ENCODE results near the gene CATSPER4. TPM values are rescaled to one million over a fixed set of nuclear protein-coding genes. Genes with fewer than 3 reads are reported as not detected.

Gene CATSPER4
- polyA plus RNA-seq, 1 donor from 2014 or later = not detected

DNA sequence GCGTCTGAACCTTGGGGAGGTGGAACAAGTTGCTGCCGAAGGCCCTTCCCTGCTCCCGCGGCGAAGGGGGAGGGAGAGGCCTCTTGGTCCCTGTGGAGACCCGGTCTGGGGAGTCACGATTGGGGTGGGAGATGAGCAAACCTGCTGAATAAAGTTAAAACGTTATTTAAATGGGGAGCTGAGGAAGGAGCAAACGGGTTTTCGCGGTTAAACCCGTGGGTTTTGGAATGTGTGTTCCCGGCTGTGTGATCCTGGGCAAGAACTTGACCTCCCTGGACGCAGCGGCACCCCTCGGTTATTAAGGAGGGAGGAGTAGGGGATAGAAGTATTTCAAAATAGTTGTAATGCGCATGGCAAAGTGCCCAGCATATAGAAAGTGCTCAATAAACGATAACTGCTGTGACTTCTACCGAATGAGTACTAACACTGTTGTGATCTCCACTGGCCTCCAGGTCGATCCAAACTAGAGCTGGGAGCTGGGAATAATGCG is 28.1 kb upstream of the CATSPER4 start:
- TF ChIP-seq SMC3 (conservative IDR thresholded peaks at IDR 0.05; ENCODE audit: poor library complexity) (no peak), EP300 (conservative IDR thresholded peaks at IDR 0.05; ENCODE audit: poor library complexity, severe bottlenecking) (no peak), POLR2AphosphoS5 (IDR thresholded peaks at IDR 0.05) (no peak), MXI1 (conservative IDR thresholded peaks at IDR 0.05; ENCODE audit: poor library complexity, severe bottlenecking) (no peak), EZH2 (IDR thresholded peaks at IDR 0.05; ENCODE audit: borderline replicate concordance, insufficient read depth, low read length, poor library complexity, severe bottlenecking) (no peak), RAD21 (conservative IDR thresholded peaks at IDR 0.05) (no peak)
- TF ChIP-seq, protein P1, sequence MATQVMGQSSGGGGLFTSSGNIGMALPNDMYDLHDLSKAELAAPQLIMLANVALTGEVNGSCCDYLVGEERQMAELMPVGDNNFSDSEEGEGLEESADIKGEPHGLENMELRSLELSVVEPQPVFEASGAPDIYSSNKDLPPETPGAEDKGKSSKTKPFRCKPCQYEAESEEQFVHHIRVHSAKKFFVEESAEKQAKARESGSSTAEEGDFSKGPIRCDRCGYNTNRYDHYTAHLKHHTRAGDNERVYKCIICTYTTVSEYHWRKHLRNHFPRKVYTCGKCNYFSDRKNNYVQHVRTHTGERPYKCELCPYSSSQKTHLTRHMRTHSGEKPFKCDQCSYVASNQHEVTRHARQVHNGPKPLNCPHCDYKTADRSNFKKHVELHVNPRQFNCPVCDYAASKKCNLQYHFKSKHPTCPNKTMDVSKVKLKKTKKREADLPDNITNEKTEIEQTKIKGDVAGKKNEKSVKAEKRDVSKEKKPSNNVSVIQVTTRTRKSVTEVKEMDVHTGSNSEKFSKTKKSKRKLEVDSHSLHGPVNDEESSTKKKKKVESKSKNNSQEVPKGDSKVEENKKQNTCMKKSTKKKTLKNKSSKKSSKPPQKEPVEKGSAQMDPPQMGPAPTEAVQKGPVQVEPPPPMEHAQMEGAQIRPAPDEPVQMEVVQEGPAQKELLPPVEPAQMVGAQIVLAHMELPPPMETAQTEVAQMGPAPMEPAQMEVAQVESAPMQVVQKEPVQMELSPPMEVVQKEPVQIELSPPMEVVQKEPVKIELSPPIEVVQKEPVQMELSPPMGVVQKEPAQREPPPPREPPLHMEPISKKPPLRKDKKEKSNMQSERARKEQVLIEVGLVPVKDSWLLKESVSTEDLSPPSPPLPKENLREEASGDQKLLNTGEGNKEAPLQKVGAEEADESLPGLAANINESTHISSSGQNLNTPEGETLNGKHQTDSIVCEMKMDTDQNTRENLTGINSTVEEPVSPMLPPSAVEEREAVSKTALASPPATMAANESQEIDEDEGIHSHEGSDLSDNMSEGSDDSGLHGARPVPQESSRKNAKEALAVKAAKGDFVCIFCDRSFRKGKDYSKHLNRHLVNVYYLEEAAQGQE (IDR thresholded peaks at IDR 0.05; ENCODE audit: borderline replicate concordance) = no peak
- TF ChIP-seq, protein P2, sequence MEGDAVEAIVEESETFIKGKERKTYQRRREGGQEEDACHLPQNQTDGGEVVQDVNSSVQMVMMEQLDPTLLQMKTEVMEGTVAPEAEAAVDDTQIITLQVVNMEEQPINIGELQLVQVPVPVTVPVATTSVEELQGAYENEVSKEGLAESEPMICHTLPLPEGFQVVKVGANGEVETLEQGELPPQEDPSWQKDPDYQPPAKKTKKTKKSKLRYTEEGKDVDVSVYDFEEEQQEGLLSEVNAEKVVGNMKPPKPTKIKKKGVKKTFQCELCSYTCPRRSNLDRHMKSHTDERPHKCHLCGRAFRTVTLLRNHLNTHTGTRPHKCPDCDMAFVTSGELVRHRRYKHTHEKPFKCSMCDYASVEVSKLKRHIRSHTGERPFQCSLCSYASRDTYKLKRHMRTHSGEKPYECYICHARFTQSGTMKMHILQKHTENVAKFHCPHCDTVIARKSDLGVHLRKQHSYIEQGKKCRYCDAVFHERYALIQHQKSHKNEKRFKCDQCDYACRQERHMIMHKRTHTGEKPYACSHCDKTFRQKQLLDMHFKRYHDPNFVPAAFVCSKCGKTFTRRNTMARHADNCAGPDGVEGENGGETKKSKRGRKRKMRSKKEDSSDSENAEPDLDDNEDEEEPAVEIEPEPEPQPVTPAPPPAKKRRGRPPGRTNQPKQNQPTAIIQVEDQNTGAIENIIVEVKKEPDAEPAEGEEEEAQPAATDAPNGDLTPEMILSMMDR (IDR thresholded peaks at IDR 0.05; ENCODE audit: poor library complexity, severe bottlenecking) = no peak
- Histone ChIP-seq H3K27ac (ENCODE audit: low read length) (no peak overlapping the region), H3K4me2 (ENCODE audit: low read length) (no peak overlapping the region), H3K9ac (ENCODE audit: low read length) (no peak overlapping the region), H2AFZ (ENCODE audit: low read depth, low read length) (no peak overlapping the region), H3K79me2 (replicated peaks; ENCODE audit: insufficient read depth, low read length) (no peaks in the 10 kb centered on the region), H3K4me3 (ENCODE audit: low read length) (peak overlapping the region; percentile 64), H3K27me3 (ENCODE audit: insufficient read depth, low read depth, low read length) (peaks cover 23% of the 10 kb centered on the region), H3K9me2 (ENCODE audit: insufficient read depth, low read length) (no peaks in the 10 kb centered on the region), H3F3A (ENCODE audit: insufficient read depth, low read length, poor library complexity, severe bottlenecking) (no peaks in the 10 kb centered on the region), H3K9me3 (ENCODE audit: low read length) (no peaks in the 10 kb centered on the region), H4K20me1 (ENCODE audit: insufficient read depth) (no peaks in the 10 kb centered on the region), H3K36me3 (ENCODE audit: insufficient read depth, low read length) (no peaks in the 10 kb centered on the region)

DNA sequence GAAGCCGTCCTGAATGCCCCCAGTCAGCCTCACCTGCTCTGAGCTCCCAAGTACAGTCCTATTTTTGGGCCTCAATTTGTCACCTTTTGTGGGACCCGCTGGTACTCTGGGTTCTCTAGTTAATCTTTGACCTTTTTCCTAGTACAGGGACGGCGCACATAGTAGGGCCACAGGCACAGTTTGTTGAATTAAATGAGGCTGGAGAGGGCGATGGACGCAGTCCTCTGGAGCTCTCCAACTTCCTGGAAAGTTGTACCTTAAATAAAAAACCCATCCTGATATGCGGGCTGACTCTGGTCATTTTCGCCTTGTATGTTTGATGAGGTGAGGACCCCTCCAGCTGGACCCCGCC is 26.7 kb upstream of the CATSPER4 start:
- Histone ChIP-seq H2AFZ (ENCODE audit: low read depth, low read length) (no peak overlapping the region), H3F3A (ENCODE audit: insufficient read depth, low read length, poor library complexity, severe bottlenecking) (no peaks in the 10 kb centered on the region), H4K20me1 (ENCODE audit: insufficient read depth) (no peaks in the 10 kb centered on the region), H3K27me3 (ENCODE audit: insufficient read depth, low read depth, low read length) (peaks cover 23% of the 10 kb centered on the region), H3K9me3 (ENCODE audit: low read length) (no peaks in the 10 kb centered on the region), H3K36me3 (ENCODE audit: insufficient read depth, low read length) (no peaks in the 10 kb centered on the region), H3K9me2 (ENCODE audit: insufficient read depth, low read length) (no peaks in the 10 kb centered on the region), H3K4me2 (ENCODE audit: low read length) (no peak overlapping the region), H3K27ac (ENCODE audit: low read length) (no peak overlapping the region), H3K9ac (ENCODE audit: low read length) (no peak overlapping the region), H3K79me2 (replicated peaks; ENCODE audit: insufficient read depth, low read length) (no peaks in the 10 kb centered on the region), H3K4me3 (ENCODE audit: low read length) (peak overlapping the region; percentile 61)
- no peak for TF ChIP-seq POLR2AphosphoS5 (IDR thresholded peaks at IDR 0.05)
- TF ChIP-seq EZH2 (IDR thresholded peaks at IDR 0.05; ENCODE audit: borderline replicate concordance, insufficient read depth, low read length, poor library complexity, severe bottlenecking) = no peak
- no peak for TF ChIP-seq RAD21 (conservative IDR thresholded peaks at IDR 0.05)
- TF ChIP-seq MXI1 (conservative IDR thresholded peaks at IDR 0.05; ENCODE audit: poor library complexity, severe bottlenecking) = no peak
- no peak for TF ChIP-seq EP300 (conservative IDR thresholded peaks at IDR 0.05; ENCODE audit: poor library complexity, severe bottlenecking)
- TF ChIP-seq, protein P1 (IDR thresholded peaks at IDR 0.05; ENCODE audit: borderline replicate concordance) = no peak
- TF ChIP-seq SMC3 (conservative IDR thresholded peaks at IDR 0.05; ENCODE audit: poor library complexity) = no peak
- TF ChIP-seq, protein P2 (IDR thresholded peaks at IDR 0.05; ENCODE audit: poor library complexity, severe bottlenecking) = no peak
- TF ChIP-seq TAF1 (IDR thresholded peaks at IDR 0.05; ENCODE audit: low read depth) = no peak

Data from neural cell (in vitro differentiated cells).